Measurements from ENCODE around the gene PTGIR.

- TF ChIP-seq, protein P1, sequence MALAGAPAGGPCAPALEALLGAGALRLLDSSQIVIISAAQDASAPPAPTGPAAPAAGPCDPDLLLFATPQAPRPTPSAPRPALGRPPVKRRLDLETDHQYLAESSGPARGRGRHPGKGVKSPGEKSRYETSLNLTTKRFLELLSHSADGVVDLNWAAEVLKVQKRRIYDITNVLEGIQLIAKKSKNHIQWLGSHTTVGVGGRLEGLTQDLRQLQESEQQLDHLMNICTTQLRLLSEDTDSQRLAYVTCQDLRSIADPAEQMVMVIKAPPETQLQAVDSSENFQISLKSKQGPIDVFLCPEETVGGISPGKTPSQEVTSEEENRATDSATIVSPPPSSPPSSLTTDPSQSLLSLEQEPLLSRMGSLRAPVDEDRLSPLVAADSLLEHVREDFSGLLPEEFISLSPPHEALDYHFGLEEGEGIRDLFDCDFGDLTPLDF (CRISPR knock-in tag; IDR thresholded peaks at IDR 0.05), result no peak
- TF ChIP-seq JUN (CRISPR knock-in tag; IDR thresholded peaks at IDR 0.05), result no peak
- no peak for TF ChIP-seq AFF4 (CRISPR knock-in tag; IDR thresholded peaks at IDR 0.05; ENCODE audit: borderline replicate concordance)
- TF ChIP-seq ESRRA (CRISPR knock-in tag; IDR thresholded peaks at IDR 0.05; ENCODE audit: borderline replicate concordance), result no peak
- TF ChIP-seq, protein P2, sequence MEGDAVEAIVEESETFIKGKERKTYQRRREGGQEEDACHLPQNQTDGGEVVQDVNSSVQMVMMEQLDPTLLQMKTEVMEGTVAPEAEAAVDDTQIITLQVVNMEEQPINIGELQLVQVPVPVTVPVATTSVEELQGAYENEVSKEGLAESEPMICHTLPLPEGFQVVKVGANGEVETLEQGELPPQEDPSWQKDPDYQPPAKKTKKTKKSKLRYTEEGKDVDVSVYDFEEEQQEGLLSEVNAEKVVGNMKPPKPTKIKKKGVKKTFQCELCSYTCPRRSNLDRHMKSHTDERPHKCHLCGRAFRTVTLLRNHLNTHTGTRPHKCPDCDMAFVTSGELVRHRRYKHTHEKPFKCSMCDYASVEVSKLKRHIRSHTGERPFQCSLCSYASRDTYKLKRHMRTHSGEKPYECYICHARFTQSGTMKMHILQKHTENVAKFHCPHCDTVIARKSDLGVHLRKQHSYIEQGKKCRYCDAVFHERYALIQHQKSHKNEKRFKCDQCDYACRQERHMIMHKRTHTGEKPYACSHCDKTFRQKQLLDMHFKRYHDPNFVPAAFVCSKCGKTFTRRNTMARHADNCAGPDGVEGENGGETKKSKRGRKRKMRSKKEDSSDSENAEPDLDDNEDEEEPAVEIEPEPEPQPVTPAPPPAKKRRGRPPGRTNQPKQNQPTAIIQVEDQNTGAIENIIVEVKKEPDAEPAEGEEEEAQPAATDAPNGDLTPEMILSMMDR (IDR thresholded peaks at IDR 0.05), result no peak
- TF ChIP-seq CREM (CRISPR knock-in tag; IDR thresholded peaks at IDR 0.05), result no peak
- no peak for TF ChIP-seq ZNF317 (CRISPR knock-in tag; IDR thresholded peaks at IDR 0.05; ENCODE audit: borderline replicate concordance, low read depth)
- TF ChIP-seq NR2C2 (CRISPR knock-in tag; IDR thresholded peaks at IDR 0.05), result no peak
- TF ChIP-seq TCF7 (CRISPR knock-in tag; IDR thresholded peaks at IDR 0.05; ENCODE audit: low read depth), result no peak
- TF ChIP-seq AR (CRISPR knock-in tag; IDR thresholded peaks at IDR 0.05), result no peak
- TF ChIP-seq, protein P3, sequence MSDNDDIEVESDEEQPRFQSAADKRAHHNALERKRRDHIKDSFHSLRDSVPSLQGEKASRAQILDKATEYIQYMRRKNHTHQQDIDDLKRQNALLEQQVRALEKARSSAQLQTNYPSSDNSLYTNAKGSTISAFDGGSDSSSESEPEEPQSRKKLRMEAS (CRISPR knock-in tag; IDR thresholded peaks at IDR 0.05), result no peak
- no peak for TF ChIP-seq GABPB1 (CRISPR knock-in tag; IDR thresholded peaks at IDR 0.05)
Measured at GRCh38 chr19:46644720-46645119, 19.8 kb upstream of the PTGIR start.
